T-helper 2 cell treated with Interferon-gamma antibody and Interleukin-4, amounts not matched to agents 100 ng/mL and 5 ng/mL, for 36 hours (primary cell): Measurements from ENCODE around the gene ETV4. TPM values are rescaled to one million over a fixed set of nuclear protein-coding genes. Genes with fewer than 3 reads are reported as not detected.

Experiments used
- intact Hi-C: fragments of 100-400 bp; cut with micrococcal nuclease; formaldehyde crosslinking; loops from one replicate; pipeline ENCODE4 v1.15.1; 2023
- total RNA-seq: library from RNA; stranded (reverse); gene quantifications from 2 replicates; pipeline ENCODE4 v1.2.3, GENCODE V29; 2022

ETV4 gene
- total RNA-seq, 1 donor from 2014 or later = 1.2 TPM

DNA sequence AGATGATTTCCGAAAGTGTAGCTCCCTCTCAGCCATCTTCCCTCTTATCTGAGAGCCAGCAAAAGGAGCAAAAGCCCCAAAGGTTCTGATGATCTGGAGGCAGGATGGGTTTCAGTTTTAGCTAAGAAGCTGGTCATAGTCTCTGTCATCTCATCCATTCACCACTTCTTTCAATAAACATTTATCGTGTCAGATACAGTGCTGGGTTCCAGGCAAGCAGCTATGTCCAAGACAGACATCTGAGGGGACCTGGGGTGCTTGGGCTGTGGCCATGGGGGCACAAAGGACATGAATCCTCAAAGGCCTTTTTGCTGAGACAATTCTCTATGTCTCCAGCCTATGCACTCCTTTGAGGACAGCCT, 1.0 kb upstream of the ETV4 start:
- intact Hi-C loops = loop anchor here (10.0 kb wide), 1 partner anchor 182 kb away; no protein-coding TSS in a partner anchor

DNA sequence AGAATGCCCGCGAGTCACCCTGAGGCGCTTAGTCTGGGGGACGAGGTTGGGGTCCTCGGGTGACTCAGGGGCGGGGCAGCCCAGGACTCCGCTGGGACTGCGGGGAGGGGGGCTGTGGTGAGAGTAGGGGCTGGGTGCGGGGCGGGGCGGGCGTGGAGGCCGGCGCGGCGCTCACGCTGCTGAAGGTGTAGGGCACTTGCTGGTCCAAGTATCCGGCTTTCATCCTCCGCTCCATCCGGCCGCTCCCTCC, 832 bp downstream of the ETV4 start:
- intact Hi-C loops = loop anchor here (10.0 kb wide), 1 partner anchor 181 kb away; no protein-coding TSS in a partner anchor

GRCh38 chr17:43543771-43544575, 2.2 kb downstream of the ETV4 start:
- intact Hi-C loops = loop anchor here (10.0 kb wide), 1 partner anchor 179 kb away; no protein-coding TSS in a partner anchor

- intact Hi-C loops = loop anchor here (10.0 kb wide), 1 partner anchor 178 kb away; no protein-coding TSS in a partner anchor
These were observed 2.8 kb downstream of the ETV4 start for GRCh38 chr17:43543300-43543699.

GRCh38 chr17:43542859-43543258, 3.3 kb downstream of the ETV4 start:
- intact Hi-C loops = loop anchor here (10.0 kb wide), 1 partner anchor 178 kb away; no protein-coding TSS in a partner anchor

GRCh38 chr17:43540821-43541674, 5.1 kb downstream of the ETV4 start:
- intact Hi-C loops = loop anchor here (10.0 kb wide), 1 partner anchor 176 kb away; no protein-coding TSS in a partner anchor

DNA sequence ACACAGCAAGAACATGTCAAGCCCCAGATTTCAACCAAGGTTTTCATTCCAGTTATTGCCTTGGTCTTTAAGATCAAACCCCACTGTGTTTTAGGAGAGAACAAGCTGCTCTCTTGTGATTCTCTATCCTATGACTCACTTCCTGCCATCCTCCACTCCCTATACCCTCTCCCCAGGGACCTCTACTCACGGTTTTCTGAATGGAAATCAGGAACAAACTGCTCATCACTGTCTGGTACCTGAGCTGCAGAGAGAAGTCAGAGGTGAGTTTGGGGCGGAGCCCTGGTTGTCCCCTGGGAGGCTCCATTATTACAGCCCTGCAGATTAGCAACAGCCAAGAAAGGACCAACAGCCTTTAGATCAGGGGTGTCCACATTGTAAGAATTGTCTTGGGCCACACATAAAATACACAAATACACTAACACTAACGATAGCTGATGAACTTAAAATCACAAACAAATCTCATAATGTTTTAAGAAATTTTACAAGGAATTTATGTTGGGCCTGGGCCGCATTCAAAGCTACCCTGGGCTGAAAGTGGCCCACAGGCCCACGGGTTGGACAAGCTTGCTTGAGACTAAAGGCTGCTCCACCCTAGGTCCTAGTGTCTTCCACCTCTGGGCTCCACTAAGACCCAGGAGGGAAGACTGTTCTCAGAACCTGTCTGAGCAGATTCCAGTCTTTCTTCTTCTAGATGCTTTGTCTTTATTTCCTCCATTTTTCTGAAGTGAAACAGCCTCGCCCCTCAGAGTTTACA, 9.7 kb downstream of the ETV4 start:
- intact Hi-C loops = no loop called here

- intact Hi-C loops = no loop called here
These were observed 11.2 kb downstream of the ETV4 start for GRCh38 chr17:43534909-43535308.

DNA sequence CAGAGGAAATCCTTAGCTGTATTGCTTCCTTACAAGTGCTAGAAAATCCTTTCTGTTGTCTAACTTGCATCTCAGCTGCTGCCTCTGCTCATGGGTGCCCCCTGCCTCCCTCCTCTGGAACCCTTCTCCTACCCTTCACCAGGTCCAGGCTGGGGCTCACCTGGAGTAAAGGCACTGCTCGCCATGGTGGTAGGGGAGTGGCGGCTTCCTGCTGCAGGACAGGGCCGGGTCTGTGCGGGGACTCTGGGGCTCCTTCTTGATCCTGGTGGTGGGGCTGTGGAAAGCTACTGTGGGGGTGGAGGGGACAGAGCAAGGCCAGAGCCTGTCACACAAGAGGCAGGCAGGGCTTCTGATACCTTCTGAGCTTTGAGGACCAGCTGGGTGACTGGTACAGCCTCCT, 12.4 kb downstream of the ETV4 start:
- intact Hi-C loops = no loop called here

- intact Hi-C loops = no loop called here
These were observed 13.6 kb downstream of the ETV4 start for GRCh38 chr17:43532581-43532980.

DNA sequence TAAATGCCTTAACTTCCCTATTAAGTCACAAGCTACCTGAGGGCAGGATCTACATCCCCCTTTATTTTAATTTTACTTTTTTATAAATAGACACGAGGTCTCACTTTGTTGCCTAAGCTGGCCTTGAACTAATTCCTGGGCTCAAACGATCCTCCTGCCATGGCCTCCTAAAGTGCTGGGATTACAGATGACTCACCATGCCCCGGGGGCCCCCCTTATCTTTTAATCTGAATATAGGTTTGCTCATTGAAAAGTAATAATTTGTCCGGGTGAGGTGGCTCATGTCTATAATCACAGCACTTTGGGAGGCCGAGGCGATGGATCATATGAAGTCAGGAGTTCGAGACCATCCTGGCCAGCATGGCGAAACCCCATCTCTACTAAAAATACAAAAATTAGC, 14.2 kb downstream of the ETV4 start:
- intact Hi-C loops = no loop called here

DNA sequence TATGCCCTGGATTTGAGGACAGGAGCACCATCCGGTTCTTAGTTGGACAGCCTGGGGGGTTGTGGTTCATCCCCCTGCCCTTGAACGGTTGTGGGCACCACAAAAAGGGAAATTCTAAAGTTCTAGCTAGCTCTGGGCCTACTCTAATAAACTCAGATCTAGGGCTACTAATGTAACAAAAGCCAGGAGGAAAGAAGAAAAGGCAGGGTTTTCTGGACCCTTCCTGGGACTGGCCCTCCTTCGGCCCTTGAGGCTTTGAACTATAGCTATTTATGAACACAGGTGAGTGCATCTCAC, 15.1 kb downstream of the ETV4 start:
- intact Hi-C loops = no loop called here

GRCh38 chr17:43530288-43531081, 15.7 kb downstream of the ETV4 start:
- intact Hi-C loops = no loop called here

DNA sequence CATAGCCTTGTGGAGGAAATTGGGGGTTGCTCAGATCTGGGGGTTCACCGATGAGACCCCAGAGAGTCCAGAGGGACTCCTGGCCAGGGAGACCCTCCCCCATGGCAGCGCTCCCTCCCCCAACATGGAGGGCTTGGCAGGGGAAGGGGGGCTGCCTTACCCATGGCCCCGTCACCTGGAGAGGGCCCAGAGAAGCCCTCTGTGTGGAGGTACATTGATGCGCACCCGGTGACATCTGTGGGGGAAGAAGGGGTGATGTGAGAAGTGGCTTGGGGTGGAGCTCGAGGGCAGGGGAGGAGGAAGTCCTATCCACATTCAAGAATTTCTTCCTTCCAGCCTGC, 16.2 kb downstream of the ETV4 start:
- intact Hi-C loops = no loop called here

GRCh38 chr17:43528988-43529814, 16.9 kb downstream of the ETV4 start:
- intact Hi-C loops = no loop called here

DNA sequence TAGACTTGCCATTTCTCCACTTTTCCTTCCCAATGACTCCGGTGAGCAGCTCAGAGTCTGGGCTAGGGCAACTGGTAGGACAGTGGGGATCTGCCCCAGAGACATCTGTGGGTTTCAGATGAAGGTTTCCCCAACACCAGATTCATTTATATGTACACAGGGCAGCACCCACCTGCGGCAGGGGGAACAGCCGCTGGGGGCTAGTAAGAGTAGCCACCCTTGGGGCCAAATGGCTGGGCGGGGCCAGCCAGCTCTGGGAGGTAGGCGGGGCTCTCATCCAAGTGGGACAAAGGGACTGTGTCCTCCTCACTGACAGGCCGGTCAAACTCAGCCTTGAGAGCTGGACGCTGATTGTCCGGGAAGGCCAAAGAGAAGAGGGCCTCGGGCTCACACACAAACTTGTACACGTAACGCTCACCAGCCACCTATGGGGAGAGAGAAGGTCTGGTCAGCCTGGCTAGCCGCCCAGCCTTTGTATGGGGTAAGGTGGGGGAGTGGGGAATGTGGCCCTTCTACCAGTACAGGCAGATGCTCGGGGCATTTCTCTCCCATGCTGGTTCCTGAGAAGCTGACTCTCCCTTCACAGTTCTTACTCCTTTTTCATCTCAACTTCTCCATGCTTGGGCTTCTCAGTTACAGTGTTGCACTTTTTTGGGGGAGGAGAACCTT, 17.7 kb downstream of the ETV4 start:
- intact Hi-C loops = no loop called here

GRCh38 chr17:43526886-43527648, 19.1 kb downstream of the ETV4 start:
- intact Hi-C loops = no loop called here

- intact Hi-C loops = no loop called here
These were observed 21.1 kb downstream of the ETV4 start for GRCh38 chr17:43524945-43525575.

GRCh38 chr17:43521389-43521788, 24.8 kb downstream of the ETV4 start:
- intact Hi-C loops = no loop called here
